ENCODE results near the gene MRPL17. TPM values are rescaled to one million over a fixed set of nuclear protein-coding genes. Genes with fewer than 3 reads are reported as not detected.

MRPL17 gene
- total and polyA plus RNA-seq, 2 experiments from 2014 or later = 34.5 to 62.7 TPM

GRCh38 chr11:6638429-6638828, 44.7 kb downstream of the MRPL17 start:
- Histone ChIP-seq H3K4me1 (ENCODE audit: insufficient read depth) (peaks cover 4% of the 10 kb centered on the region), H3K4me3 (no peak overlapping the region), H4K20me1 (ENCODE audit: insufficient read depth, poor library complexity, severe bottlenecking) (peaks cover 3% of the 10 kb centered on the region), H3K27me3 (no peaks in the 10 kb centered on the region), H3K9me3 (ENCODE audit: low read depth) (no peaks in the 10 kb centered on the region), H3K79me2 (peaks cover 17% of the 10 kb centered on the region), H3K9me2 (replicated peaks; ENCODE audit: insufficient read depth) (no peaks in the 10 kb centered on the region), H3K4me2 (no peak overlapping the region), H3K36me3 (replicated peaks; ENCODE audit: insufficient read depth, low read depth) (no peaks in the 10 kb centered on the region), H3K27ac (no peak overlapping the region), H2AFZ (no peak overlapping the region)
- TF ChIP-seq EZH2phosphoT487 (IDR thresholded peaks at IDR 0.05; ENCODE audit: low read depth, severe bottlenecking, unreplicated experiment) (no peak), EZH2 (IDR thresholded peaks at IDR 0.05; ENCODE audit: borderline replicate concordance) (no peak), CTCF (IDR thresholded peaks at IDR 0.05; ENCODE audit: poor library complexity) (no peak)
- 87% methylated on average over 4 of the region's 4 CpGs for WGBS (ENCODE audit: low lambda C conversion rate, missing lambda C conversion rate)
- DNase-seq (ENCODE audit: low spot score) = no peak

GRCh38 chr11:6637871-6638270, 45.3 kb downstream of the MRPL17 start:
- no peak overlapping the region for H3K27ac ChIP-seq
- H3K4me1 ChIP-seq (ENCODE audit: insufficient read depth) = peaks cover 4% of the 10 kb centered on the region
- H3K36me3 ChIP-seq (replicated peaks; ENCODE audit: insufficient read depth, low read depth) = no peaks in the 10 kb centered on the region
- no peaks in the 10 kb centered on the region for H3K9me3 ChIP-seq (ENCODE audit: low read depth)
- H3K9me2 ChIP-seq (replicated peaks; ENCODE audit: insufficient read depth) = no peaks in the 10 kb centered on the region
- TF ChIP-seq EZH2 (IDR thresholded peaks at IDR 0.05; ENCODE audit: borderline replicate concordance) (no peak), CTCF (IDR thresholded peaks at IDR 0.05; ENCODE audit: poor library complexity) (no peak), EZH2phosphoT487 (IDR thresholded peaks at IDR 0.05; ENCODE audit: low read depth, severe bottlenecking, unreplicated experiment) (no peak)
- no peak overlapping the region for H2AFZ ChIP-seq
- no peaks in the 10 kb centered on the region for H3K27me3 ChIP-seq
- no peak overlapping the region for H3K4me3 ChIP-seq
- WGBS (ENCODE audit: low lambda C conversion rate, missing lambda C conversion rate) = 67% methylated on average over 3 of the region's 3 CpGs
- peaks cover 3% of the 10 kb centered on the region for H4K20me1 ChIP-seq (ENCODE audit: insufficient read depth, poor library complexity, severe bottlenecking)
- no peak overlapping the region for H3K4me2 ChIP-seq
- no peak for DNase-seq (ENCODE audit: low spot score)
- peaks cover 17% of the 10 kb centered on the region for H3K79me2 ChIP-seq

DNA sequence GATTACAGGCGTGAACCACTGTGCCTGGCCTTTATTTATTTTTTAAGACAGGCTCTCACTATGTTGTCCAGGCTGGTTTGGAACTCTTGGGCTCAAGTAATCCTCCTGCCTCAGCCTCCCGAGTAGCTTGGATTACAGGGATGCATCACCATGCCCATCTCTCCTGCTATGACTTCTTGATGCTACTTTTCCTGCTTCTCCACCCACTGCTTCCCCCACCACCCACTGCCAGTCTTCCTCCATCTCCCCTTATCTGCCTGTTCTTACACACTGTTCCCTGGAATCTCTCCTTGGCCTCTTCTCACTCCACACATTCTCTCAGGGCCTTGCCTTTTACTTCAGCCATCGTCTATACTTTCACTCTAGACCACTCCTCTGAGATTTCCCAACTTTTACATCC, 46.7 kb downstream of the MRPL17 start:
- H3K9me2 ChIP-seq (replicated peaks; ENCODE audit: insufficient read depth) = no peaks in the 10 kb centered on the region
- no peak overlapping the region for H3K27ac ChIP-seq
- no peaks in the 10 kb centered on the region for H3K9me3 ChIP-seq (ENCODE audit: low read depth)
- H4K20me1 ChIP-seq (ENCODE audit: insufficient read depth, poor library complexity, severe bottlenecking) = no peaks in the 10 kb centered on the region
- H3K27me3 ChIP-seq = no peaks in the 10 kb centered on the region
- 87% methylated on average over 3 of the region's 3 CpGs for WGBS (ENCODE audit: low lambda C conversion rate, missing lambda C conversion rate)
- H2AFZ ChIP-seq = no peak overlapping the region
- no peak overlapping the region for H3K4me3 ChIP-seq
- TF ChIP-seq CTCF (IDR thresholded peaks at IDR 0.05; ENCODE audit: poor library complexity) (no peak), EZH2 (IDR thresholded peaks at IDR 0.05; ENCODE audit: borderline replicate concordance) (no peak), EZH2phosphoT487 (IDR thresholded peaks at IDR 0.05; ENCODE audit: low read depth, severe bottlenecking, unreplicated experiment) (no peak)
- H3K36me3 ChIP-seq (replicated peaks; ENCODE audit: insufficient read depth, low read depth) = no peaks in the 10 kb centered on the region
- no peak overlapping the region for H3K4me2 ChIP-seq
- peaks cover 11% of the 10 kb centered on the region for H3K79me2 ChIP-seq
- DNase-seq (ENCODE audit: low spot score) = no peak
- H3K4me1 ChIP-seq (ENCODE audit: insufficient read depth) = peaks cover 4% of the 10 kb centered on the region

All from hepatocyte (in vitro differentiated cells).